MM.1S (cell line): Measurements from ENCODE around the gene MAP3K5.

Experiments used
- CTCF ChIP-seq: fragments of 300-600 bp; sonication (generic); IDR thresholded peaks from 2 replicates; pipeline ENCODE4 v1.5.1; 2016; ENCODE audit warnings: antibody characterized with exemption, low read length, mixed read lengths
- EZH2 ChIP-seq: fragments of 300-600 bp; sonication (generic); optimal IDR thresholded peaks from 2 replicates; pipeline ENCODE3; 2017; ENCODE audit warnings: low read depth, mild to moderate bottlenecking, antibody characterized with exemption, low read length, mixed read lengths
- EZH2phosphoT487 ChIP-seq: fragments of 300-600 bp; sonication (generic); IDR thresholded peaks from 2 replicates; pipeline ENCODE4 v1.6.1; 2018; ENCODE audit warnings: antibody characterized with exemption, low read length

GRCh38 chr6:136750696-136751521 lies 41.4 kb downstream of the MAP3K5 start:
- TF ChIP-seq CTCF = no peak
- TF ChIP-seq EZH2phosphoT487 = no peak
- TF ChIP-seq EZH2 = no peak
